ENCODE data around the gene FOXN3.
"Not testable (repeated sequence)": the region's sequence is repeated elsewhere in the genome, so short reads cannot be mapped to it uniquely, and the experiment has no call there.

The FOXN3 gene

GRCh38 chr14:89228921-89229639 lies 188.0 kb downstream of the FOXN3 start:
- no peak for DNase-seq (ENCODE audit: low read depth in 3 of 3)

GRCh38 chr14:89227496-89227836 lies 189.6 kb downstream of the FOXN3 start:
- no peak for DNase-seq (ENCODE audit: low read depth in 3 of 3)

GRCh38 chr14:89226801-89227495 lies 190.1 kb downstream of the FOXN3 start:
- no peak for DNase-seq (ENCODE audit: low read depth in 3 of 3)

- no peak for DNase-seq (ENCODE audit: low read depth in 3 of 3)
These were observed 191.4 kb downstream of the FOXN3 start for GRCh38 chr14:89225607-89226006.

- no peak for DNase-seq (ENCODE audit: low read depth in 3 of 3)
These were observed 195.8 kb downstream of the FOXN3 start for GRCh38 chr14:89221109-89221810.

- DNase-seq (ENCODE audit: low read depth in 3 of 3), result no peak
These were observed 198.0 kb downstream of the FOXN3 start for GRCh38 chr14:89219051-89219450.

- DNase-seq (ENCODE audit: low read depth in 3 of 3), result no peak
These were observed 199.1 kb downstream of the FOXN3 start for GRCh38 chr14:89217891-89218290.

GRCh38 chr14:89215531-89215930 lies 201.5 kb downstream of the FOXN3 start:
- DNase-seq (ENCODE audit: low read depth in 3 of 3), result no peak

GRCh38 chr14:89215114-89215513 lies 201.9 kb downstream of the FOXN3 start:
- DNase-seq (ENCODE audit: low read depth in 3 of 3), result no peak

GRCh38 chr14:89214221-89214965 lies 202.6 kb downstream of the FOXN3 start:
- DNase-seq (ENCODE audit: low read depth in 3 of 3), result no peak

- DNase-seq (ENCODE audit: low read depth in 3 of 3), result no peak
These were observed 204.4 kb downstream of the FOXN3 start for GRCh38 chr14:89212386-89213235.

GRCh38 chr14:89209558-89209957 lies 207.5 kb downstream of the FOXN3 start:
- no peak for DNase-seq (ENCODE audit: low read depth in 3 of 3)

- no peak for DNase-seq (ENCODE audit: low read depth in 3 of 3)
These were observed 209.1 kb downstream of the FOXN3 start for GRCh38 chr14:89207925-89208328.

- no peak for DNase-seq (ENCODE audit: low read depth in 3 of 3)
These were observed 210.5 kb downstream of the FOXN3 start for GRCh38 chr14:89206389-89207031.

GRCh38 chr14:89205137-89205740 lies 211.8 kb downstream of the FOXN3 start:
- DNase-seq (ENCODE audit: low read depth in 3 of 3), result no peak

- no peak for DNase-seq (ENCODE audit: low read depth in 3 of 3)
These were observed 214.4 kb downstream of the FOXN3 start for GRCh38 chr14:89202413-89203190.

GRCh38 chr14:89201645-89202044 lies 215.4 kb downstream of the FOXN3 start:
- no peak for DNase-seq (ENCODE audit: low read depth in 3 of 3)

- DNase-seq (ENCODE audit: low read depth in 3 of 3), result not testable (repeated sequence)
These were observed 217.7 kb downstream of the FOXN3 start for GRCh38 chr14:89199357-89199756.

GRCh38 chr14:89198544-89199329 lies 218.3 kb downstream of the FOXN3 start:
- DNase-seq (ENCODE audit: low read depth in 3 of 3), result no peak
